ENCODE results near the gene PIK3CD.
"Not testable (repeated sequence)": the region's sequence is repeated elsewhere in the genome, so short reads cannot be mapped to it uniquely, and the experiment has no call there.

DNA sequence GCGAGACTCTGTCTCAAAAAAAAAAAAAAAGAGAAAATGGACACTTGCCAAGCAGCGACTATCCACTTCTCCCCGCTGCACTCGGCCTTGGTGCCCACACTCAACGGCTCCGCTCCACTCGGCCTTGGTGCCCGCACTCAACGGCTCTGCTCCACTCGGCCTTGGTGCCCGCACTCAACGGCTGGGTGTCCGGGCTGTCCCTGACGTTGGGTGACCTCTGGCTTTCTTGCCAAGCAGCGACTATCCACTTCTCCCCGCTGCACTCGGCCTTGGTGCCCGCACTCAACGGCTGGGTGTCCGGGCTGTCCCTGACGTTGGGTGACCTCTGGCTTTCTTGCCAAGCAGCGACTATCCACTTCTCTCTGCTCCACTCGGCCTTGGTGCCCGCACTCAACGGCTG, 110.9 kb downstream of the PIK3CD start:
- TF ChIP-seq, protein P1, sequence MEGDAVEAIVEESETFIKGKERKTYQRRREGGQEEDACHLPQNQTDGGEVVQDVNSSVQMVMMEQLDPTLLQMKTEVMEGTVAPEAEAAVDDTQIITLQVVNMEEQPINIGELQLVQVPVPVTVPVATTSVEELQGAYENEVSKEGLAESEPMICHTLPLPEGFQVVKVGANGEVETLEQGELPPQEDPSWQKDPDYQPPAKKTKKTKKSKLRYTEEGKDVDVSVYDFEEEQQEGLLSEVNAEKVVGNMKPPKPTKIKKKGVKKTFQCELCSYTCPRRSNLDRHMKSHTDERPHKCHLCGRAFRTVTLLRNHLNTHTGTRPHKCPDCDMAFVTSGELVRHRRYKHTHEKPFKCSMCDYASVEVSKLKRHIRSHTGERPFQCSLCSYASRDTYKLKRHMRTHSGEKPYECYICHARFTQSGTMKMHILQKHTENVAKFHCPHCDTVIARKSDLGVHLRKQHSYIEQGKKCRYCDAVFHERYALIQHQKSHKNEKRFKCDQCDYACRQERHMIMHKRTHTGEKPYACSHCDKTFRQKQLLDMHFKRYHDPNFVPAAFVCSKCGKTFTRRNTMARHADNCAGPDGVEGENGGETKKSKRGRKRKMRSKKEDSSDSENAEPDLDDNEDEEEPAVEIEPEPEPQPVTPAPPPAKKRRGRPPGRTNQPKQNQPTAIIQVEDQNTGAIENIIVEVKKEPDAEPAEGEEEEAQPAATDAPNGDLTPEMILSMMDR (conservative IDR thresholded peaks at IDR 0.05; ENCODE audit: low read depth, low read length): not testable (repeated sequence)
- not testable (repeated sequence) for TF ChIP-seq CEBPB (IDR thresholded peaks at IDR 0.05; ENCODE audit: low read depth, low read length)

Data from IMR-90 (cell line).